H1 (cell line): ENCODE data around the gene SNHG17. TPM values are rescaled to one million over a fixed set of nuclear protein-coding genes. Genes with fewer than 3 reads are reported as not detected.

Experiments
- CTCF ChIA-PET: fragments of 300-600 bp; sonication (Branson Sonifier 250); formaldehyde crosslinking; loops from one replicate; lab custom pipeline; 2021; ENCODE audit not compliant: partially characterized antibody; lab: Charles Lee
- POLR2A ChIA-PET: fragments of 300-600 bp; sonication (Branson Sonifier 250); formaldehyde crosslinking; loops from one replicate; lab custom pipeline; 2021; ENCODE audit warnings: inconsistent platforms; ENCODE audit not compliant: partially characterized antibody; lab: Charles Lee
- DNase-seq, 2 experiments: peaks; one replicate each; pipeline versions ENCODE4 v3.0.0 to v3.0.0-alpha.2; 2010 to 2022; ENCODE audit warnings: low spot score in 2 of 2, low read depth in 1 of 2, mixed read lengths in 1 of 2
- FAIRE-seq: peaks from 2 replicates; lab custom pipeline; 2011; peaks lifted over from hg19 to GRCh38; lab: Jason Lieb, UNC
- H2AFZ ChIP-seq: 2 replicates; pipeline ENCODE4 v1.8.1; 2012; ENCODE audit warnings: low read length, inconsistent platforms
- H2AK5ac ChIP-seq: 2 replicates; pipeline ENCODE4 v1.6.1; 2013; ENCODE audit warnings: low read depth, low read length
- H2BK120ac ChIP-seq: replicated peaks from 2 replicates; pipeline ENCODE3; 2013; ENCODE audit warnings: low read depth, low read length, inconsistent platforms
- H2BK12ac ChIP-seq: 2 replicates; pipeline ENCODE4 v1.6.1; 2013; ENCODE audit warnings: low read depth, low read length
- H2BK15ac ChIP-seq: 2 replicates; pipeline ENCODE4 v1.6.1; 2013; ENCODE audit warnings: low read length
- H2BK20ac ChIP-seq: 2 replicates; pipeline ENCODE4 v1.6.1; 2013; ENCODE audit warnings: low read length
- H2BK5ac ChIP-seq: 2 replicates; pipeline ENCODE4 v1.6.1; 2013; ENCODE audit warnings: low read depth, low read length
- H3K14ac ChIP-seq: 2 replicates; pipeline ENCODE4 v1.6.1; 2013; ENCODE audit warnings: inconsistent platforms; ENCODE audit not compliant: insufficient read length
- H3K18ac ChIP-seq: 2 replicates; pipeline ENCODE4 v1.6.1; 2013; ENCODE audit warnings: low read length; ENCODE audit errors: extremely low read depth
- H3K23ac ChIP-seq: 2 replicates; pipeline ENCODE4 v1.6.1; 2013; ENCODE audit warnings: inconsistent platforms; ENCODE audit not compliant: insufficient read length
- H3K23me2 ChIP-seq: 2 replicates; pipeline ENCODE4 v1.6.1; 2013; ENCODE audit warnings: low read depth, low read length
- H3K27ac ChIP-seq: 2 replicates; pipeline ENCODE4 v1.6.1; 2011; ENCODE audit warnings: low read depth, low read length, inconsistent platforms
- H3K27me3 ChIP-seq, 4 experiments: replicated peaks in 1 of 4; 1 replicate in 1 of 4; 2 replicates in 3 of 4; pipeline versions ENCODE4 v1.6.1 to v1.8.1; 2011 to 2013; ENCODE audit warnings: low read length in 3 of 4, mild to moderate bottlenecking in 3 of 4, inconsistent platforms in 2 of 4, mixed read lengths in 2 of 4, moderate library complexity in 1 of 4; ENCODE audit not compliant: control insufficient read depth in 3 of 4, insufficient read depth in 3 of 4; ENCODE audit errors: extremely low read depth in 1 of 4
- H3K36me3 ChIP-seq, 4 experiments: 2 replicates each; pipeline versions ENCODE4 v1.6.1 to v1.8.1; 2011 to 2013; ENCODE audit warnings: mild to moderate bottlenecking in 4 of 4, low read length in 3 of 4, moderate library complexity in 2 of 4, control low read depth in 1 of 4, inconsistent platforms in 1 of 4; ENCODE audit not compliant: insufficient read depth in 4 of 4, control insufficient read depth in 2 of 4
- H3K4ac ChIP-seq: replicated peaks from 2 replicates; pipeline ENCODE3; 2013; ENCODE audit warnings: low read length, low read depth, mixed read lengths, inconsistent platforms; ENCODE audit not compliant: insufficient read length
- H3K4me1 ChIP-seq, 4 experiments: replicated peaks in 1 of 4; 1 replicate in 1 of 4; 2 replicates in 3 of 4; pipeline versions ENCODE4 v1.6.1 to v1.8.1; 2011 to 2013; ENCODE audit warnings: low read length in 3 of 4, inconsistent platforms in 2 of 4, mixed read lengths in 1 of 4; ENCODE audit not compliant: insufficient read depth in 4 of 4, control insufficient read depth in 3 of 4
- H3K4me2 ChIP-seq, 2 experiments: 2 replicates each; pipeline versions ENCODE4 v1.6.1 to v1.8.1; 2011 to 2013; ENCODE audit warnings: low read depth in 2 of 2, low read length in 2 of 2, control low read depth in 1 of 2, inconsistent platforms in 1 of 2, mild to moderate bottlenecking in 1 of 2; ENCODE audit not compliant: insufficient read depth in 1 of 2
- H3K4me3 ChIP-seq, 4 experiments: fragments of 200-600, 300-600 bp in 1 of 4; sonication (generic), shearing (Covaris generic), sonication (Bioruptor Twin) in 1 of 4; 2 replicates each; pipeline versions ENCODE4 v1.5.1 to v1.8.1; 2011 to 2016; ENCODE audit warnings: low read length in 4 of 4, low read depth in 3 of 4, control low read depth in 2 of 4, inconsistent platforms in 2 of 4, mild to moderate bottlenecking in 2 of 4, mixed read lengths in 1 of 4, moderate library complexity in 1 of 4; ENCODE audit not compliant: insufficient read depth in 2 of 4; ENCODE audit errors: extremely low read depth in 1 of 4
- H3K56ac ChIP-seq: replicated peaks from 2 replicates; pipeline ENCODE3; 2013; ENCODE audit warnings: low read depth, mild to moderate bottlenecking, mixed read lengths, low read length, inconsistent platforms; ENCODE audit not compliant: insufficient read length
- H3K79me1 ChIP-seq: 2 replicates; pipeline ENCODE4 v1.6.1; 2013; ENCODE audit warnings: low read depth, low read length, control low read depth
- H3K79me2 ChIP-seq, 2 experiments: 2 replicates each; pipeline versions ENCODE4 v1.6.1 to v1.8.1; 2012 to 2013; ENCODE audit warnings: low read length in 2 of 2, mild to moderate bottlenecking in 2 of 2, inconsistent platforms in 1 of 2; ENCODE audit not compliant: insufficient read depth in 2 of 2, control insufficient read depth in 1 of 2
- H3K9ac ChIP-seq, 4 experiments: replicated peaks in 1 of 4; 1 replicate in 1 of 4; 2 replicates in 3 of 4; pipeline versions ENCODE4 v1.6.1 to v1.8.1; 2011 to 2013; ENCODE audit warnings: low read depth in 3 of 4, low read length in 3 of 4, control low read depth in 2 of 4, mild to moderate bottlenecking in 2 of 4, moderate library complexity in 2 of 4, inconsistent platforms in 1 of 4; ENCODE audit errors: extremely low read depth in 1 of 4
- H3K9me3 ChIP-seq, 2 experiments: 2 replicates each; pipeline versions ENCODE4 v1.6.1 to v1.8.1; 2012 to 2013; ENCODE audit warnings: mild to moderate bottlenecking in 2 of 2, moderate library complexity in 2 of 2, control low read depth in 1 of 2, inconsistent platforms in 1 of 2, low read depth in 1 of 2, low read length in 1 of 2, mixed read lengths in 1 of 2; ENCODE audit not compliant: insufficient read depth in 2 of 2
- H4K20me1 ChIP-seq, 2 experiments: replicated peaks in 1 of 2; 2 replicates each; pipeline versions ENCODE3 to v1.8.1; 2011 to 2013; ENCODE audit warnings: inconsistent platforms in 2 of 2, low read length in 2 of 2, mild to moderate bottlenecking in 1 of 2; ENCODE audit not compliant: insufficient read depth in 2 of 2, control insufficient read depth in 1 of 2
- H4K5ac ChIP-seq: 2 replicates; pipeline ENCODE4 v1.6.1; 2013; ENCODE audit warnings: low read length, low read depth, mixed read lengths, inconsistent platforms; ENCODE audit not compliant: insufficient read length
- H4K8ac ChIP-seq: 2 replicates; pipeline ENCODE4 v1.8.0; 2013; ENCODE audit warnings: mild to moderate bottlenecking, moderate library complexity, low read length, inconsistent platforms; ENCODE audit not compliant: insufficient read depth; ENCODE audit errors: extremely low read depth
- H4K91ac ChIP-seq: replicated peaks from 2 replicates; pipeline ENCODE3; 2013; ENCODE audit warnings: low read length, mixed read lengths, inconsistent platforms; ENCODE audit not compliant: insufficient read length
- ASH2L ChIP-seq: fragments of 200-600, 300-600 bp; sonication (generic); IDR thresholded peaks from one replicate; pipeline ENCODE4 v1.7.1; 2017; ENCODE audit warnings: low read length
- ATF3 ChIP-seq: IDR thresholded peaks from 2 replicates; pipeline ENCODE4 v1.6.1; 2011; ENCODE audit warnings: low read depth, mild to moderate bottlenecking, low read length; ENCODE audit not compliant: insufficient read depth
- CREB1 ChIP-seq: IDR thresholded peaks from 2 replicates; pipeline ENCODE4 v1.6.1; 2012; ENCODE audit warnings: inconsistent platforms
- HDAC2 ChIP-seq, 2 experiments: fragments of 300-600 bp in 1 of 2; sonication (generic) in 1 of 2; IDR thresholded peaks; 2 replicates each; pipeline ENCODE4 v1.6.1; 2011 to 2012; ENCODE audit warnings: low read depth in 2 of 2, low read length in 2 of 2, mild to moderate bottlenecking in 2 of 2, moderate library complexity in 2 of 2, borderline replicate concordance in 1 of 2, inconsistent platforms in 1 of 2
- HDAC6 ChIP-seq: IDR thresholded peaks from one replicate; pipeline ENCODE4 v1.7.1; 2012; ENCODE audit warnings: low read depth, mild to moderate bottlenecking, inconsistent platforms, low read length, moderate library complexity
- JUN ChIP-seq: IDR thresholded peaks from 2 replicates; pipeline ENCODE4 v1.6.1; 2011; ENCODE audit warnings: low read depth, mild to moderate bottlenecking, improper control_type of control experiment, low read length
- RBBP5 ChIP-seq: IDR thresholded peaks from 2 replicates; pipeline ENCODE4 v1.7.1; 2012; ENCODE audit warnings: low read depth, mild to moderate bottlenecking, inconsistent platforms, low read length, moderate library complexity, borderline replicate concordance
- SAP30 ChIP-seq: fragments of 300-600 bp; sonication (generic); IDR thresholded peaks from 2 replicates; pipeline ENCODE4 v1.7.1; 2012; ENCODE audit warnings: low read length, moderate library complexity, mild to moderate bottlenecking, inconsistent platforms; ENCODE audit not compliant: insufficient read depth, insufficient replicate concordance
- TCF12 ChIP-seq: IDR thresholded peaks from 2 replicates; pipeline ENCODE4 v1.6.1; 2011; ENCODE audit warnings: low read depth, mild to moderate bottlenecking, low read length
- ZNF274 ChIP-seq: IDR thresholded peaks from 2 replicates; pipeline ENCODE4 v1.7.0; 2012; ENCODE audit warnings: low read length, borderline replicate concordance; ENCODE audit errors: extremely low read depth
- WGBS, 2 experiments: shearing (Covaris generic) in 1 of 2; methylation state at CpG; one replicate each; pipeline versions ENCODE4 v1.1.6 to v1.1.7; 2013 to 2015; ENCODE audit warnings: low lambda C conversion rate in 2 of 2, mixed read lengths in 2 of 2, inconsistent platforms in 1 of 2, low coverage in 1 of 2, missing lambda C conversion rate in 1 of 2; ENCODE audit not compliant: insufficient replicate concordance in 2 of 2, insufficient coverage in 1 of 2, insufficient read length in 1 of 2; ENCODE audit errors: extremely low coverage in 1 of 2, missing lambda C conversion rate in 1 of 2; 5-methylcytosine and 5-hydroxymethylcytosine counted together
- polyA plus RNA-seq, 7 experiments: library from polyadenylated mRNA; depleted of rRNA in 3 of 7; stranded (reverse) in 5 of 7; unstranded in 2 of 7; fragments of >200 nt in 5 of 7; fragments of 200-250 nt in 2 of 7; gene quantifications; 1 replicate in 5 of 7; 2 replicates in 1 of 7; 4 replicates in 1 of 7; pipeline versions ENCODE4 v1.2.1 to v1.2.3, GENCODE V29; 2011 to 2013; ENCODE audit warnings: missing spikeins in 2 of 7, mixed read lengths in 2 of 7
- total RNA-seq: library from RNA; stranded (reverse); fragmentation: NEBNext Ultra II Directional; extraction: Animal tissue kit (Norgen Biotek cat#: 25700); gene quantifications from 2 replicates; pipeline ENCODE4 v1.2.1, GENCODE V29; 2021

SNHG17 gene
- total and polyA plus RNA-seq, 2 of the 8 experiments (the other 6 are each of a cell fraction or from before 2014, with no cell fraction given): 59.4 to 59.8 TPM

DNA sequence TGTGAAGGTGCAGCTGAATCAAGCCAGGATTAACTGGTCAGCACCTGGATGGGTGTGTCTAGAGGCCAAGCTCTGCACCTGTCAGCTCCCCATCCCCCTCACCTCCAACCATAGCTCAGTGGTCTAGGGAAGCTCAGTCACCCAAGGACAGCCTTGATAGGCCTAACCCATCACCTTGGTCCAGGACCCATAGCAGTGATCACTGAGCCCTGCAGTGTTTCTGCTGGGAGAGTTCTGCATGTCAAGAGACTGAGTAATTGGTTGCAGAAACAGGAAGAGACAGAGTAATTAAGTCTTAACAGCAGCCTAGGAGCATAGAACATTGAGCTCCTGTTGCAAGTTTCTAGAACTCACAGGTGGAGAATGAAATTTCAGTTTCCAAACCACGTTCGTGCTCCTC, 18.8 kb upstream of the SNHG17 start:
- Histone ChIP-seq H2BK120ac (no peak overlapping the region), H3K4me3 (no peak overlapping the region), H2BK12ac (no peak overlapping the region), H3K14ac (no peak overlapping the region), H3K4ac (no peak overlapping the region), H2AFZ (no peak overlapping the region), H2BK20ac (no peak overlapping the region), H3K4me2 (no peak overlapping the region), H3K79me1 (no peaks in the 10 kb centered on the region), H4K20me1 (no peaks in the 10 kb centered on the region), H3K9ac (no peak overlapping the region), H3K27ac (no peak overlapping the region), H2BK15ac (no peak overlapping the region), H4K91ac (no peak overlapping the region), H4K5ac (no peak overlapping the region), H2AK5ac (no peak overlapping the region), H3K4me1 (no peaks in the 10 kb centered on the region), H3K9me3 (no peaks in the 10 kb centered on the region), H3K23ac (no peak overlapping the region), H4K8ac (no peak overlapping the region), H3K27me3 (no peaks in the 10 kb centered on the region), H3K79me2 (no peaks in the 10 kb centered on the region), H3K36me3 (peaks cover 0 to 10% (median 5%) of the 10 kb centered on the region in 4 experiments; a peak in 3 of 8 replicates), H3K18ac (no peak overlapping the region), H3K23me2 (no peaks in the 10 kb centered on the region), H2BK5ac (no peak overlapping the region), H3K56ac (no peak overlapping the region)
- no peak for DNase-seq
- POLR2A ChIA-PET: interaction anchor here (0.8 to 15.7 kb wide), 5 partner anchors 18 to 34 kb away, joined by 3 to 285 read pairs (median 4); partner anchors contain the start of genes RALGAPB and SNHG17
- TF ChIP-seq CREB1 (no peak), JUN (no peak), RBBP5 (no peak), HDAC2 (IDR thresholded peaks at IDR 0.05; ENCODE audit: borderline replicate concordance in 1 of 2, low read depth in 2 of 2, low read length in 2 of 2) (no peak), ASH2L (no peak), ATF3 (no peak), SAP30 (no peak), HDAC6 (no peak), TCF12 (no peak), ZNF274 (no peak)
- 92% methylated on average over 2 of the region's 2 CpGs; no CpG with 5 or more reads in 1 of the 2 experiments for WGBS, 2 experiments
- CTCF ChIA-PET: interaction anchor here (0.7 to 2.7 kb wide), 6 partner anchors 11 to 132 kb away, joined by 3 to 19 read pairs (median 4); partner anchors contain the start of genes RALGAPB and SNHG17
- no peak for FAIRE-seq
